Activated gamma-delta T cell treated with anti-CD3 and anti-CD28 coated beads, Interleukin-2, amount 50 U/mL, for 16 hours (primary cell): Measurements from ENCODE around the gene GAL3ST3.
A peak's percentile ranks its signal among the peaks of the same experiment; 100 is the strongest.
"Not testable (repeated sequence)": the region's sequence is repeated elsewhere in the genome, so short reads cannot be mapped to it uniquely, and the experiment has no call there.

Experiments
- DNase-seq: peaks from one replicate; pipeline ENCODE4 v3.0.0-alpha.2; 2020; ENCODE audit warnings: low read depth

Gene GAL3ST3

DNA sequence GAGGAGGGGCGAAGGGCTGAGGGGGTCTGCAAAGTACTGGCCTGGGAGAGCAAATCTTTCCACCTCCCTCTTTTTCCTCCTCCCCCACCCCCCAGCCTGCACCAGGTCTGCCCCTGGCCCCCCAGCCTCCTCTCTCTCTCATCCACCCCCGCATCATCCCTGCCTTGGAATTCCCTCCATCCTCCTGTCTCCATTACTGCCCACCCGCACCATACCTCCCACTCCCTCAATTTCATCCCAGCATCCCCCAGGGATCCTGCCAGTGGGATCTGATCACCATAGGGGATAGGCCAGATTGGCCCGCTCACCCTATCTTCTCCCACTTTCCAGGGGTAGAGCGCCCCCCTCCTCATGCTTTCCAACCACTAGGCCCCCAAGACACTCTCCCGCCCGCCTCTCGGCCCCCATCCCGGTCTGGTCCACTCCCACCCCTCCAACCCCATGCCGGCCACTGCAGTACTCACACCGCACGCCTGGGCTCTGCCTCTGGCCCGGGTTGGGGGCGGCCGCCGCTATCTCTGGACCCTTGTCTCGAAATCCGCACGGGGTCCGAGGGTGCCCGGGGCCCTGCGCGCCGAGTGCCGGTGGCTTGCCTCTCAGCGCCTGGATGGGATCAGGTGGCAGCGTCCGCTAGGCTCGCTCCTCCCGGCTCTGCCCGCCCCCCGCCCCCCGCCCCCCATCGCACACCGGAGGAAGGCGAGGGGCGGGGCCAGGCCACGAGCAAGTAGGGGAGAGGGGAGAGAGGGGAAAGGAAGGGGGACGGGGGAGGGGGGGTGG is at the start of gene GAL3ST3:
Gene GAL3ST3, minus strand, starts transcription at position 615 of the 777 bp plus-strand sequence. CDS start 3,746 bp downstream, outside the sequence.
- DNase-seq, result no peak

DNA sequence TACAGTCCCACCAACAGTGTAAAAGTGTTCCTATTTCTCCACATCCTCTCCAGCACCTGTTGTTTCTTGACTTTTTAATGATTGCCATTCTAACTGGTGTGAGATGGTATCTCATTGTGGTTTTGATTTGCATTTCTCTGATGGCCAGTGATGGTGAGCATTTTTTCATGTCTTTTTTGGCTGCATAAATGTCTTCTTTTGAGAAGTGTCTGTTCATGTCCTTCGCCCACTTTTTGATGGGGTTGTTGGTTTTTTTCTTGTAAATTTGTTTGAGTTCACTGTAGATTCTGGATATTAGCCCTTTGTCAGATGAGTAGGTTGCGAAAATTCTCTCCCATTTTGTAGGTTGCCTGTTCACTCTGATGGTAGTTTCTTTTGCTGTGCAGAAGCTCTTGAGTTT is 43.2 kb upstream of the GAL3ST3 start:
- DNase-seq, result not testable (repeated sequence)

DNA sequence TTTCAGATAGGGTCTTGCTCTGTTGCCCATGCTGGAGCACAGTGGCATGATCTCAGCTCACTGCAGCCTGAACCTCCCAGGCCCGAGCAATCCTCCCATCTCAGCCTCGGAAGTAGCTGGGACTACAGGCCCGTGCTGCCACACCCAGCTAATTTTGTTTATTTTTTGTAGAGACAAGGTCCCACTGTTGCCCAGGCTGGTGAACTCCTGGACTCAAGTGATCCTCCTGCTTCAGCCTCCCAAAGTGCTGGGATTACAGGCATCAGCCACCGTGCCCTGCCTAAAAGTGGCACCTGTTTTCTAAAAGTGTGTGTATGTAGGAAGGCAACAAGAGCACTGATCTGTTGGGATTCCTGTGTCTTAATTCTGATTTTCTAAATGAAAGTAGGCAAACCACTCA is 41.3 kb upstream of the GAL3ST3 start:
- no peak for DNase-seq

GRCh38 chr11:66089067-66089466 is 40.1 kb upstream of the GAL3ST3 start:
- DNase-seq, result no peak

DNA sequence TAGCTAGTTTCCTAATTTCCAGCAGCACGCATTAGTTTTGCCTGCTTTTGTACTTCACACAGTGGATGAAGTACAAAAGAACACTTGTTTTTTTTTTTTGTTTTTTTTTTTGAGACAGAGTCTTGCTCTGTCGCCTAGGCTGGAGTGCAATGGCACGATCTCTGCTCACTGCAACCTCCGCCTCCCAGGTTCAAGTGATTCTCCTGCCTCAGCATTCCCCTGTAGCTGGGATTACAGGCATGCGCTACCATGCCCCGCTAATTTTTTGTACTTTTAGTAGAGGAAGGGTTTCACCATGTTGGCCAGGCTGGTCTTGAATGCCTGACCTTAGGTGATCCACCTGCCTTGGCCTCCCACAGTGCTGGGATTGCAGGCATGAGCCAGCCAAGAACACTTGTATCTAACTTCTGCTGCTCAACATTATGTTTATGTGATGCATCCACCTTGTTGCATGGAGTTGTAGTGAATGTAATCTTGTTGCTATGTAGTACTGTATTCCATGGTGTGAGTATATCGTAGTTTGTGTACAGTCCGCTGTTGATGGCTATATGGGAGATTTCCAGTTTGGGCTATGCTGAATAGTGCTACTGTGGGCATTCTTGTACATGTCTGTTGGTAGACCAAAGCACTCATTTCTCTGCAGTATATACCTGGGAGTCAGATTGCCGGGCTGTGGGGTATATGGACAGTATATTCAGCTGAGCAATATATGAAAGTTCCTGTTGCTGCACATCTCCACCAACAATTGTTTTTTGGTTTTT is 38.4 kb upstream of the GAL3ST3 start:
- DNase-seq, result no peak

GRCh38 chr11:66084821-66085475 is 36.0 kb upstream of the GAL3ST3 start:
- DNase-seq, result no peak

GRCh38 chr11:66083767-66084166 is 34.8 kb upstream of the GAL3ST3 start:
- no peak for DNase-seq

DNA sequence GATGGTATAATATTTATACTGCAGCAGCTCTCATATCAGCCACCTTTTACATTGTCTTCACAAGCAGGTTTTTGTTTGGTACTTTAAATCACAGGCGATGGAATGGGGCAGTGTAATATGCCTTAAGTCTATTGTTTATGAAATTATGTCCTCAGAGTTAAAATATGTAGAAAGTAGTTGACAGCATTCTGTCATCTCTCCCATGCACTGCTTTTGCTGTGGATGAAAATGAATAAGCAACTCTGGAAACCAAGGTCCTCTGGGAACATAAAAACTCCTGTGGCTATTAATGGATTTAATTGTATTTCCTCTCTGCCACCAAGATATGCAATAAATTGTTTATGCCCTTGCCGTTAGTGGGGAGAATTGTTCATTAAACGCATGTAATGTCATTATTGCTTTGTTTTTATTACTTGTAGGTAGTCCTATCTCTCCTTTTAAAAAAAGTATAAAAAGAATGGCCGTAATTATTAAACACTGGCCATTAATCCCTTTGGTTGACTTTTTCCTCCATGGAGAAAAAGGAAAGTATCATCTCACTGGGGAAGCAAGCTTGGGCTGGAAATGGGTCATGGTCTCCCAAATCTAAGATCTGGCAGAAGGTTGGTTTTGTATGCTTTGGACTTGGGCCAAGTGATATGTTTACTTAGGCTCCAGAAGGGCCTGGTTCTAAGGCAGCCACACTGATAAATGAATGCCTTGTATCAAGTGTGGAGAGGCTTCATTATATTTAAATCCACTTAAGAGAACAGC is 34.2 kb upstream of the GAL3ST3 start:
- no peak for DNase-seq

GRCh38 chr11:66081505-66081904 is 32.5 kb upstream of the GAL3ST3 start:
- peak; percentile 49 for DNase-seq

GRCh38 chr11:66080055-66080817 is 31.3 kb upstream of the GAL3ST3 start:
- DNase-seq, result peak; percentile 55

DNA sequence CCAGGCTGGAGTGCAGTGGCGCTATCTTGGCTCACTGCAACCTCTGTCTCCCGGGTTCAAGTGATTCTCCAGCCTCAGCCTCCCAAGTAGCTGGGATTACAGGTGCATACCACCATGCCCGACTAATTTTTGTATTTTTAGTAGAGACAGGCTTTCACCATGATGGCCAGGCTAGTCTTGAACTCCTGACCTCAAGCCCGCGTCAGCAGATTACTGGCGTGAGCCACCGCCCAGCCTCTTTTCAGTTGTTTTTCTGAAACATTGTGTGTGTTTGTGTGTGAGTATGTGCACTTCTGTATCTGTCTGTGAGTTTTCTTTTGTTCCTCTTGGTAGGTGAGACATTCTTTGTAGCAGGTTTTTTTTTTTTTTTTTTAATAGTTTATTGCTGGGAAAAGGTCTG is 30.0 kb upstream of the GAL3ST3 start:
- not testable (repeated sequence) for DNase-seq

DNA sequence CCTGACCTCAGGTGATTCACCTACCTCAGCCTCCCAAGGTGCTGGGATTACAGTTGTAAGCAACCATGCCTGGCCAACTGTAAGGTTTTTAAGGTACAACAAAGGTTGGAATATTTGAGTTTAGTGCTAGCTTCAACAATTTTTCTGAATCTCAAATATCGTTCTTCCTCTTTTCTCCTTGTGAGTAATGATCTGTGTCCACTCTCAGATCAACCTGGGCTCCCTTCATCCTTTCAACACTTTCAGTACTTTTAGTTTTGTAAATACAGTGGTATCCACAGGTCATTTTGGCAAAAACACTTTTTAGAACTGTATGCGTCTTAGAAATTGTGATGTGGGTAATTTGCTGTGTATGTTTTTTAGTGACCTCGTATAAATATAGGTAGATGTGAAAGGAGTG is 29.0 kb upstream of the GAL3ST3 start:
- DNase-seq, result no peak

- no peak for DNase-seq
Measured at GRCh38 chr11:66076561-66076960, 27.6 kb upstream of the GAL3ST3 start.

DNA sequence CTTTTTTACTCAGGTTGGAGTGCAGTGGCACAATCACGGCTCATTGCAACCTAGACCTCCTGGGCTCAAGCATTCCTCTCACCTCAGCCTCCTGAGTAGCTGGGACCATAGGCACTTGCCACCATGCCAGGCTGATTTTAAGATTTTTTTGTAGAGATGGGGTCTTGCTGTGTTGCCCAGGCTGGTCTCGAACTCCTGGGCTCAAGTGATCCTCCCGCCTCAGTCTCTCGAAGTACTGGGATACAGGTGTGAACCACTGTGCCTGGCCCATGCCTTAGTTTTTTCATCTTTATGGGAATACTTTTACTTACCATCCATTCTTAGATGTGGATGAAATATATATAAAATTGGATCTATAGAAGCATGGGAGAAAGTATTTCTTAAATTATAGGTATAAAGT is 26.3 kb upstream of the GAL3ST3 start:
- no peak for DNase-seq

- no peak for DNase-seq
Measured at GRCh38 chr11:66073669-66074068, 24.7 kb upstream of the GAL3ST3 start.

GRCh38 chr11:66072518-66072917 is 23.6 kb upstream of the GAL3ST3 start:
- no peak for DNase-seq

GRCh38 chr11:66072081-66072480 is 23.1 kb upstream of the GAL3ST3 start:
- no peak for DNase-seq

- DNase-seq, result no peak
Measured at GRCh38 chr11:66071381-66071801, 22.4 kb upstream of the GAL3ST3 start.

DNA sequence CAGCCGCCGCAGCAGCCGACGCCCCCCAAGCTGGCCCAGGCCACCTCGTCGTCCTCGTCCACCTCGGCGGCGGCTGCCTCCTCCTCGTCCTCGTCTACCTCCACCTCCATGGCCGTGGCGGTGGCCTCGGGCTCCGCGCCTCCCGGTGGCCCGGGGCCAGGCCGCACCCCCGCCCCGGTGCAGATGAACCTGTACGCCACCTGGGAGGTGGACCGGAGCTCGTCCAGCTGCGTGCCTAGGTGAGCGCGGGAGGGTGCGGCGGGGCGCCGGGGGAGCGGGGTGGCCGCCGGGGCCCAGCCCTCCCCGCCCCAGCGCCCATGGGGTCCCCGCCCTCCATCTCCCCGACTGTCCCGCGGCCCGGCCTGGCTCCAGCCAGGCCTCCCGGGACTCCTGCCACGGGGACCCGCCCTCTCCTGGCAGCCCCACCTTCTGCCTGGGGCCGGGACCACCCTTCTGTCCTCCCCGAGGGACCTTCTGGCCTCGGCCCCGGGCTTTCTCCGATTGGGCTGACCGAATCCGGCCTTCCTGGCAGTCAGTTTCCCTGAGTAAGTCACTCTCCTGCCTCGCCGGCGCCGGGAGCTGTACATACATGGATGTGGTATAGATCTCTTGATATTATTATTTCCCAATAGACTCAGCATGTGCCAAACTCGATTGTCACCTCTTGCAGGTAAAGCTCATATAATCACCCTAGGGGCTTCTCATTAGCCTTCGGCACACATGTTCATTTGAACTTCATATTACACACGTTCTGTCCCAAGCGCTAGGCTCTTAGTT is 21.8 kb upstream of the GAL3ST3 start:
- no peak for DNase-seq
